ENCODE measurements around the gene HOXA13.

HOXA13 gene

GRCh38 chr7:27199849-27200760 is at the start of gene HOXA13:
Gene HOXA13 (minus strand): TSS chr7:27200091. CDS start chr7:27200077, 14 bp downstream.
- peak within 1 kb of the TSS; percentile 38 for H3K4me3 ChIP-seq (ENCODE audit: low read depth, low read length)
- H3K4me1 ChIP-seq (ENCODE audit: control insufficient read depth, insufficient read depth, low read length): no peaks in the 10 kb centered on the region
- H3K36me3 ChIP-seq (ENCODE audit: control insufficient read depth, insufficient read depth, low read length): no peaks in the 10 kb centered on the region
- H3K27me3 ChIP-seq (ENCODE audit: control insufficient read depth, insufficient read depth, low read length): peaks cover 94% of the 10 kb centered on the region
- no peak within 1 kb of the TSS for H3K9ac ChIP-seq (ENCODE audit: low read depth, low read length)
- no peaks in the 10 kb centered on the region for H3K9me3 ChIP-seq (ENCODE audit: control insufficient read depth, insufficient read depth, low read length)

GRCh38 chr7:27248911-27249723 is 49.2 kb upstream of the HOXA13 start:
- Histone ChIP-seq H3K4me1 (ENCODE audit: control insufficient read depth, insufficient read depth, low read length) (peaks cover 3% of the 10 kb centered on the region), H3K4me3 (ENCODE audit: low read depth, low read length) (peak overlapping the region; percentile 4), H3K9ac (ENCODE audit: low read depth, low read length) (no peak overlapping the region), H3K36me3 (ENCODE audit: control insufficient read depth, insufficient read depth, low read length) (no peaks in the 10 kb centered on the region), H3K27me3 (ENCODE audit: control insufficient read depth, insufficient read depth, low read length) (peaks cover 100% of the 10 kb centered on the region), H3K9me3 (ENCODE audit: control insufficient read depth, insufficient read depth, low read length) (no peaks in the 10 kb centered on the region)

- H3K9me3 ChIP-seq (ENCODE audit: control insufficient read depth, insufficient read depth, low read length): no peaks in the 10 kb centered on the region
- peaks cover 5% of the 10 kb centered on the region for H3K4me1 ChIP-seq (ENCODE audit: control insufficient read depth, insufficient read depth, low read length)
- peaks cover 100% of the 10 kb centered on the region for H3K27me3 ChIP-seq (ENCODE audit: control insufficient read depth, insufficient read depth, low read length)
- peak overlapping the region; percentile 19 for H3K4me3 ChIP-seq (ENCODE audit: low read depth, low read length)
- H3K36me3 ChIP-seq (ENCODE audit: control insufficient read depth, insufficient read depth, low read length): no peaks in the 10 kb centered on the region
- no peak overlapping the region for H3K9ac ChIP-seq (ENCODE audit: low read depth, low read length)
Observed at GRCh38 chr7:27248427-27248806, 48.5 kb upstream of the HOXA13 start.

GRCh38 chr7:27247452-27248426 is 47.8 kb upstream of the HOXA13 start:
- Histone ChIP-seq H3K4me3 (ENCODE audit: low read depth, low read length) (peak overlapping the region; percentile 31), H3K36me3 (ENCODE audit: control insufficient read depth, insufficient read depth, low read length) (no peaks in the 10 kb centered on the region), H3K4me1 (ENCODE audit: control insufficient read depth, insufficient read depth, low read length) (peaks cover 5% of the 10 kb centered on the region), H3K27me3 (ENCODE audit: control insufficient read depth, insufficient read depth, low read length) (peaks cover 100% of the 10 kb centered on the region), H3K9ac (ENCODE audit: low read depth, low read length) (no peak overlapping the region), H3K9me3 (ENCODE audit: control insufficient read depth, insufficient read depth, low read length) (no peaks in the 10 kb centered on the region)

GRCh38 chr7:27247000-27247399 is 47.1 kb upstream of the HOXA13 start:
- Histone ChIP-seq H3K9me3 (ENCODE audit: control insufficient read depth, insufficient read depth, low read length) (no peaks in the 10 kb centered on the region), H3K4me3 (ENCODE audit: low read depth, low read length) (peak overlapping the region; percentile 31), H3K4me1 (ENCODE audit: control insufficient read depth, insufficient read depth, low read length) (peaks cover 5% of the 10 kb centered on the region), H3K36me3 (ENCODE audit: control insufficient read depth, insufficient read depth, low read length) (no peaks in the 10 kb centered on the region), H3K27me3 (ENCODE audit: control insufficient read depth, insufficient read depth, low read length) (peaks cover 100% of the 10 kb centered on the region), H3K9ac (ENCODE audit: low read depth, low read length) (no peak overlapping the region)

GRCh38 chr7:27245798-27246691 is 46.2 kb upstream of the HOXA13 start:
- H3K27me3 ChIP-seq (ENCODE audit: control insufficient read depth, insufficient read depth, low read length): peaks cover 100% of the 10 kb centered on the region
- H3K36me3 ChIP-seq (ENCODE audit: control insufficient read depth, insufficient read depth, low read length): no peaks in the 10 kb centered on the region
- peak overlapping the region; percentile 41 for H3K4me3 ChIP-seq (ENCODE audit: low read depth, low read length)
- H3K9me3 ChIP-seq (ENCODE audit: control insufficient read depth, insufficient read depth, low read length): no peaks in the 10 kb centered on the region
- peaks cover 6% of the 10 kb centered on the region for H3K4me1 ChIP-seq (ENCODE audit: control insufficient read depth, insufficient read depth, low read length)
- no peak overlapping the region for H3K9ac ChIP-seq (ENCODE audit: low read depth, low read length)

GRCh38 chr7:27245124-27245797 is 45.4 kb upstream of the HOXA13 start:
- H3K36me3 ChIP-seq (ENCODE audit: control insufficient read depth, insufficient read depth, low read length): no peaks in the 10 kb centered on the region
- H3K4me3 ChIP-seq (ENCODE audit: low read depth, low read length): peak overlapping the region; percentile 41
- no peaks in the 10 kb centered on the region for H3K9me3 ChIP-seq (ENCODE audit: control insufficient read depth, insufficient read depth, low read length)
- peaks cover 5% of the 10 kb centered on the region for H3K4me1 ChIP-seq (ENCODE audit: control insufficient read depth, insufficient read depth, low read length)
- peaks cover 100% of the 10 kb centered on the region for H3K27me3 ChIP-seq (ENCODE audit: control insufficient read depth, insufficient read depth, low read length)
- no peak overlapping the region for H3K9ac ChIP-seq (ENCODE audit: low read depth, low read length)

GRCh38 chr7:27244488-27245123 is 44.7 kb upstream of the HOXA13 start:
- H3K36me3 ChIP-seq (ENCODE audit: control insufficient read depth, insufficient read depth, low read length): no peaks in the 10 kb centered on the region
- H3K9ac ChIP-seq (ENCODE audit: low read depth, low read length): no peak overlapping the region
- no peaks in the 10 kb centered on the region for H3K9me3 ChIP-seq (ENCODE audit: control insufficient read depth, insufficient read depth, low read length)
- H3K4me1 ChIP-seq (ENCODE audit: control insufficient read depth, insufficient read depth, low read length): peaks cover 7% of the 10 kb centered on the region
- peak overlapping the region; percentile 37 for H3K4me3 ChIP-seq (ENCODE audit: low read depth, low read length)
- peaks cover 100% of the 10 kb centered on the region for H3K27me3 ChIP-seq (ENCODE audit: control insufficient read depth, insufficient read depth, low read length)

- Histone ChIP-seq H3K9me3 (ENCODE audit: control insufficient read depth, insufficient read depth, low read length) (no peaks in the 10 kb centered on the region), H3K4me1 (ENCODE audit: control insufficient read depth, insufficient read depth, low read length) (peaks cover 7% of the 10 kb centered on the region), H3K9ac (ENCODE audit: low read depth, low read length) (no peak overlapping the region), H3K36me3 (ENCODE audit: control insufficient read depth, insufficient read depth, low read length) (no peaks in the 10 kb centered on the region), H3K27me3 (ENCODE audit: control insufficient read depth, insufficient read depth, low read length) (peaks cover 98% of the 10 kb centered on the region), H3K4me3 (ENCODE audit: low read depth, low read length) (peak overlapping the region; percentile 33)
Observed at GRCh38 chr7:27243340-27244163, 43.7 kb upstream of the HOXA13 start.
